HepG2 (cell line): Measurements from ENCODE around the gene SLC22A4. TPM values are rescaled to one million over a fixed set of nuclear protein-coding genes. Genes with fewer than 3 reads are reported as not detected.

ENCODE experiments used
- ATF7-NPFF ChIP-seq: sonication (generic); formaldehyde crosslinking; IDR thresholded peaks from 2 replicates; pipeline ENCODE4 v1.8.1; 2023; ENCODE audit warnings: mild to moderate bottlenecking, low read depth, missing genetic modification reagents, moderate library complexity
- BCL3 ChIP-seq: sonication (generic); formaldehyde crosslinking; IDR thresholded peaks from 2 replicates; pipeline ENCODE4 v1.5.1; 2020; ENCODE audit warnings: mild to moderate bottlenecking, missing genetic modification reagents, moderate library complexity
- ELF3 ChIP-seq: IDR thresholded peaks from 2 replicates; pipeline ENCODE4 v1.6.1; 2016; ENCODE audit warnings: missing genetic modification reagents, missing compliant biosample characterization
- IRF9 ChIP-seq: sonication (generic); formaldehyde crosslinking; IDR thresholded peaks from 2 replicates; pipeline ENCODE4 v1.8.0; 2022; ENCODE audit warnings: missing genetic modification reagents, mild to moderate bottlenecking, borderline replicate concordance
- ISX ChIP-seq: sonication (generic); formaldehyde crosslinking; conservative IDR thresholded peaks from 2 replicates; pipeline ENCODE4 v1.5.0; 2020; ENCODE audit warnings: missing genetic modification reagents
- MIER3 ChIP-seq: IDR thresholded peaks from 2 replicates; pipeline ENCODE4 v1.6.1; 2016; ENCODE audit warnings: missing compliant biosample characterization, borderline replicate concordance
- REXO4 ChIP-seq: sonication (generic); formaldehyde crosslinking; IDR thresholded peaks from 2 replicates; pipeline ENCODE4 v1.8.0; 2022; ENCODE audit warnings: missing genetic modification reagents, mild to moderate bottlenecking, borderline replicate concordance
- RFX1 ChIP-seq: fragments of 450-650 bp; IDR thresholded peaks from 2 replicates; pipeline ENCODE4 v1.6.1; 2017
- TARDBP ChIP-seq: sonication (generic); formaldehyde crosslinking; IDR thresholded peaks from 2 replicates; pipeline ENCODE4 v1.8.0; 2022; ENCODE audit warnings: mild to moderate bottlenecking, missing genetic modification reagents
- UBTF ChIP-seq: sonication (generic); formaldehyde crosslinking; IDR thresholded peaks from 2 replicates; pipeline ENCODE4 v1.4.0; 2020; ENCODE audit warnings: mild to moderate bottlenecking, missing genetic modification reagents
- YY1 ChIP-seq: IDR thresholded peaks from 2 replicates; pipeline ENCODE4 v1.6.1; 2011; ENCODE audit warnings: low read length, low read depth, moderate library complexity, mild to moderate bottlenecking; ENCODE audit not compliant: insufficient read depth, insufficient replicate concordance
- ZBTB44 ChIP-seq: sonication (generic); formaldehyde crosslinking; IDR thresholded peaks from 2 replicates; pipeline ENCODE4 v1.4.0; 2020; ENCODE audit warnings: missing genetic modification reagents
- ZMYM2 ChIP-seq: sonication (generic); formaldehyde crosslinking; IDR thresholded peaks from 2 replicates; pipeline ENCODE4 v1.8.0; 2022; ENCODE audit warnings: mild to moderate bottlenecking, missing genetic modification reagents
- ZNF326 ChIP-seq: sonication (generic); formaldehyde crosslinking; IDR thresholded peaks from 2 replicates; pipeline ENCODE4 v1.4.0; 2020; ENCODE audit warnings: missing genetic modification reagents, borderline replicate concordance
- ZNF672 ChIP-seq: sonication (generic); formaldehyde crosslinking; IDR thresholded peaks from 2 replicates; pipeline ENCODE4 v1.8.1; 2022; ENCODE audit warnings: missing genetic modification reagents
- ZNF710 ChIP-seq: sonication (generic); formaldehyde crosslinking; IDR thresholded peaks from 2 replicates; pipeline ENCODE4 v1.5.0; 2020; ENCODE audit warnings: mild to moderate bottlenecking, missing genetic modification reagents, borderline replicate concordance
- ZNF891 ChIP-seq: sonication (generic); formaldehyde crosslinking; IDR thresholded peaks from 2 replicates; pipeline ENCODE4 v1.5.0; 2020; ENCODE audit warnings: mild to moderate bottlenecking, missing genetic modification reagents
- polyA plus RNA-seq, 8 experiments: library from polyadenylated mRNA; depleted of rRNA in 3 of 8; stranded (reverse) in 7 of 8; unstranded in 1 of 8; fragments of >200 nt; fragmentation: Illumina TruSeq in 4 of 8; extraction: Trizol in 4 of 8; gene quantifications; 2 replicates each; pipeline versions ENCODE4 v1.2.1 to v1.2.3, GENCODE V29; 2011 to 2016; ENCODE audit warnings: low read depth in 4 of 8, missing spikeins in 1 of 8, mixed read lengths in 1 of 8; ENCODE audit not compliant: insufficient read depth in 1 of 8
- total RNA-seq, 5 experiments: library from RNA; depleted of rRNA; stranded (reverse); fragments of >200 nt; fragmentation: Illumina TruSeq; extraction: Trizol; gene quantifications; 2 replicates each; pipeline ENCODE4 v1.2.3, GENCODE V29; 2016; ENCODE audit warnings: low read depth in 1 of 5

The SLC22A4 gene
- total and polyA plus RNA-seq, 2 of the 13 experiments (the other 11 are each of a cell fraction or from before 2014, with no cell fraction given) = 0.33 to 0.62 TPM

- TF ChIP-seq ZMYM2 (CRISPR knock-in tag) (0 out of 2 replicates have a peak, but pooled peaks have one; percentile 26), UBTF (CRISPR knock-in tag) (peak; percentile 75), ZBTB44 (CRISPR knock-in tag) (no peak), TARDBP (peak; percentile 76; the same call in 1 of the 2 replicates), BCL3 (CRISPR knock-in tag) (peak; percentile 85; the same call in 1 of the 2 replicates), ZNF672 (CRISPR knock-in tag) (no peak), ATF7-NPFF (no peak; the same call in 1 of the 2 replicates), ZNF710 (CRISPR knock-in tag) (peak; percentile 77; the same call in 1 of the 2 replicates), REXO4 (CRISPR knock-in tag) (no peak), ZNF326 (CRISPR knock-in tag) (no peak), ISX (no peak), MIER3 (CRISPR knock-in tag) (no peak), YY1 (peak; percentile 91), ELF3 (CRISPR knock-in tag) (peak; percentile 46; the same call in 1 of the 2 replicates), RFX1 (no peak), IRF9 (peak; percentile 22; the same call in 1 of the 2 replicates), ZNF891 (CRISPR knock-in tag) (no peak; the same call in none of the 2 replicates)
These were observed 865 bp upstream of the SLC22A4 start (continued) for GRCh38 chr5:132293066-132293991.
